Measurements from ENCODE around the gene CD101.
A peak's percentile ranks its signal among the peaks of the same experiment; 100 is the strongest.

CD101 gene

DNA sequence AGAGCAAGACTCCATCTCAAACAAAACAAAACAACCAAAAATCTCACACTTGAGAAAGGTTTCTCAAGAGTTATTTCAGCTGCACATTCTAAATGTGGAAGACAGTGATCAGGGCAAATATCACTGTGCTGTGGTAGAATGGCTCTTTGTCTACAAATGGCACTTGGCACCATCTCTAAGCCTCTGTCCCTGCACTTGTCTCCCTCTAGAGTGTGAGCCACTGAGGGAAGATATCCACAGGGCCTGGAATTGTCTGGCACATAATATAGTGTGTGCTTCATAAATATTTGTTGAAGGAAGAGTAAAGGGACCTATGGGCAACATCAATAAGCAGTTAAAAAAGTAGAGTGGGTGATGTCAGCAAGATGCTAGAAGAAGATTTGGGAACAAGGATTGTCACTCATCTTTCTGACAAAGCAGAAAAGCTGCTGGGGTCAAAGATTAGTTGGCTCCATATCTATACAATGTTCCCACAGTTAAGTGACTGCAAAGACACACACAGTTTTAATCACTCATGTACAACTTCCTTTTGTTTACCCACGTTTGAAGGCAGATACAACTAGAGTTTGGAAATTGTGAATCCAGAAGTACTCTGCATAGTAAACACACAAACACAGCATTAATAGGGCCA, 19.1 kb downstream of the CD101 start:
- DNase-seq, result no peak

DNA sequence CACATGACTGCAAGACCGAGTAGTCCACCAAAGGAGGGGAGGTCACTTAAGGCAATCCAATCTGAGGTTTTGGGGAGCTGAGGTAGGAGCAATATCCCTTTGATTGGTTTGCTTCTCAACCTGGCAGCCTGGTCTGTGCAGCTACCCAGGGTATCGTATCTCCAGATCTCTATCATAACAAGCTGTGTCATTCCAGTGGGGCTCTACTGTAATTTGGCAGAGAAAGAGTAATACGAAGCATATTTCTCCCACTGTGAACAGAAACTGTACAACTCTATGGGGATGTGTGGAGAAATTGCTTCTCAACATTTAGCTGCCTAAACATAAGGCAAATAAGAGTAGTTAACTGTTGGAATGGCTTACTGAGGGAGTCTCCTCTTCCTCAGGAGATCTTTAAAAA, 20.6 kb downstream of the CD101 start:
- no peak for DNase-seq

DNA sequence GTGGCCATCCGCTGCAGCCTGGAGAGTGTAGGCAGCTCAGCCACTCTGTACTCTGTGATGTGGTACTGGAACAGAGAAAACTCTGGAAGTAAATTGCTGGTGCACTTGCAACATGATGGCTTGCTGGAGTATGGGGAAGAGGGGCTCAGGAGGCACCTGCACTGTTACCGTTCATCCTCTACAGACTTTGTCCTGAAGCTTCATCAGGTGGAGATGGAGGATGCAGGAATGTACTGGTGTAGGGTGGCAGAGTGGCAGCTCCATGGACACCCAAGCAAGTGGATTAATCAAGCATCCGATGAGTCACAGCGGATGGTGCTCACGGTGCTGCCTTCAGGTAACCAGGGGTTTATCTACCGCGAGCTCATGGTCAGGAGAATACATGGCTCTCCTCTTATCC, 24.0 kb downstream of the CD101 start:
- DNase-seq, result no peak

DNA sequence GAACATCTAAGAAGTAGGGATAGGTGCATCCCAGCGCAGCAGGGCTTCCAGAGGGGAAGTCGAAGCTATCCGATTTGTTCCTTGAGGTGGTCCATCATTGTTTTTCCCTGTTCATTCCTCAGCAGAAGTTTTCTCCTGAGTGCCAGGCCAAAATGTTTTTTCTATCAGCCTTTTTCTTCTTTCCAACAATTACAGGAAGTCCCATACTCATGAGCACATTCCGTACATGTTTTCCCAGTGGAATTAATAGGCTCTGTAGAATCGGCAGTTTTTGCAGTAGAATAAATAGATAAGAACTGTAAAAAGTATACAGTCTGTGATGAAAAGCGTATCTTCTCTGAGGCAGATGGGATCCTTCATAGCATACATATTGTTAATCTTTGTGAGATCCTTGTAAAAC, 24.8 kb downstream of the CD101 start:
- no peak for DNase-seq

DNA sequence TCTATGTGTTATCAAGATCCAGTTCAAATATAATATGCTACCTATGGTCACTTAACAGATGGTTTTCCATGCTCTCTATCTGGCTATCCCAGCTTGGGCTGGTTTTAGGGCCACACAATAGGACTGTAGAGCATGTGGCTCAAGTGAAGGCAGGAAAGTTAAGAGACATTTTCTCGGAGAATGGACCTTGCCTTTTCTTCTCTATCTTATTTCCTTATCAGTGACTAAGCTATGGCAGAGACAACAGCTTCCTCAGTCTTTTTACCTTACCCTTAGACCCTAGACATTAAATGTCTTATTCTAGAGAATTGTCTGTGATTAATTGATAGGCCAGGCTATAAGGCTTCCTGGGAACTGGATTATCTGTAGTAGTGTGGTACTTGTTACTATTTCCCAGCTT, 28.1 kb downstream of the CD101 start:
- DNase-seq, result no peak

DNA sequence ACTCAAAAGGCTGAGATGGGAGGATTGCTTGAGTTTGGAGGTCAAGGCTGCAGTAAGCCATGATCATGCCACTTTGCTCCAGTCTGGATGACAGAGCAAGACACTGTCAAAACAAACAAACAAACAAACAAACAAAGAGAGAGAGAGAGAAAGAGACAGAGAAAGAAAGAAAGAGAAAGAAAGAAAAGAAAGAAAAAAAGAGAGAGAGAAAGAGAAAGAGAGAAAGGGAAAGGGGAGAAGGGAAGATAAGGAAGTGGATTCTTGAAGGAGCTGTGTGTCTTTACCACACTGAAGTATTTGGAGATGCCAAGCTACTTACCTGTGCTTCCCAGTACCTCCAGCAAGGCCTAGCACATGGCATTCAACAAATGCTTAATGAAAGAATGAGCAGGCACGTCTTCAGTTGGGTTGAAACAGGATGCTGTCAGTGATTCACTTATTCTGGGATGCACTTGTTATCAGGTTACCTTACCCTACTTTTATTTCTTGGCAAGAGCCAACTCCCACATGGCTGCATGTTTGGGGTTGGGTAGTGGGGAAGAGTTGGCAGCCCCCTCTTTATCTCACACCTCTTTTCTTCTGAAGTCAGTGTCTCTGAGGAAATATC, 28.8 kb downstream of the CD101 start:
- no peak for DNase-seq

DNA sequence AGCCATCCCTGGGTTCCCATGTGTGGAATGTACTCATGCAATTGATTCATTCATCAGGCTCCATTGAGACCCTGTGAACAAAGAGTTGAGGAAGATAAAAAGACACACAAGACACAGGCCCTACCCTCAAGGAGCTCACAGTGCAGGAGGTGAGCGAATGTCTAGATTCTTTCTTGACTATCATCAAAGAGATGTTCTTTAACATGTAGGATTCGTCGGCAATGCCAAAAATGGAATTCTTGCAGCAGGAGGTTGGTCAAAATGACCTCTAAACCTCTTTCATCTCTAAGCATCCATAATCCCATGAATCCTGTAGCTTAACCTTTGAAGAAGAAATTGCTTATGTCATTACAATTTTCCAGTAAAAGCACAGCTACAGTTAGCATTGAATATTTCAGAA, 30.7 kb downstream of the CD101 start:
- DNase-seq, result no peak

DNA sequence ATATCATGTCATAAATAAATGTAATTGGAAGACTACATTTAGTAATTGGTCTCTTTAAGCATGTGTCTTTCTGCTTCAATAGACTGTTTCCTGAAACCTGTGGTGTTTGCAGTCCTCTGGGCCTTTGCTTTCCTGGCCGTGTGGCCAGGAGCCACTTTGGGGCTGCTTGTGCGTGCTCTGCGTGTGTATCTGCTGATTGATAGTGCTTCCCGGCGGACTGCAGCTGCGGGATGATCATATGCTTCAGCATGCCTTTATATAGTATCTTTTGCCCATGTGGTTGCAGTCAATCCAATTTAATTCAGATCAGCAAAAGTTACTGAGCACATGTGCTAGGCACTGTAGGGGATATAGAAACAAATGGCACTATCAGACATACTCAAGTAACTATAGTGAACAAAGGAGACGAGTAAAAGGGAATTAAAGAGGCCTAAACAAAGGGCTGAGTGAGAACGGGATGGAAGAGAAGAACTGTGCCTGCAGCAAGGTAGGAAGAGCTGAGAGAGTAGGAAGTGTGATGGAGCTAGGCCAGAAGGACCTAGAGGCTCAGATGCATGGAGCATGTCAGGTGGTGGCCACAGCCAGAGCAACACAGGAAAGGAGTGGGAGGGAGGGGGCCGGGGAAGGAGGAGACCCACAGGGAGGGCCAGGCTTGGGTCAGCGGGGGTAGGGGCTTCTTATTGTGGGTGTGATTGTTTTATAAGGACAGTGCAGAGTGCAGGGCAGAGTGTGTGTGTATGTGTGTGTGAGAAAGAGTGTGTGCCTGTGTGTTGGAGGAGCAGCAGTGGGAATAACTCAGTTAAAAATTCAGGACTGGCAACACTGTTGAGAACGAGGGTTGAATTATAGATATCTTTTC, 31.4 kb downstream of the CD101 start:
- DNase-seq, result peak; percentile 35

DNA sequence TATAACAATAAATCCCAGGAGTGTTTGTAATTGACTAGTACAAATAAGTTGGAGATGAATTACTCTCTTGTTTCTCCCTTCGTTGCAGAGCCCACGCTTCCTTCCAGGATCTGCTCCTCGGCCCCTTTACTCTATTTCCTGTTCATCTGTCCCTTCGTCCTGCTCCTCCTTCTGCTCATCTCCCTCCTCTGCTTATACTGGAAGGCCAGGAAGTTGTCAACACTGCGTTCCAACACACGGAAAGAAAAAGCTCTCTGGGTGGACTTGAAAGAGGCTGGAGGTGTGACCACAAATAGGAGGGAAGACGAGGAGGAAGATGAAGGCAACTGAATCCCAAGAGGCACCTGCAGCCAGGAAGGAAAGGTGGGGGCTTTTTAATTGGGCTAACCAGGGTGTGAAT, 32.2 kb downstream of the CD101 start:
- no peak for DNase-seq

DNA sequence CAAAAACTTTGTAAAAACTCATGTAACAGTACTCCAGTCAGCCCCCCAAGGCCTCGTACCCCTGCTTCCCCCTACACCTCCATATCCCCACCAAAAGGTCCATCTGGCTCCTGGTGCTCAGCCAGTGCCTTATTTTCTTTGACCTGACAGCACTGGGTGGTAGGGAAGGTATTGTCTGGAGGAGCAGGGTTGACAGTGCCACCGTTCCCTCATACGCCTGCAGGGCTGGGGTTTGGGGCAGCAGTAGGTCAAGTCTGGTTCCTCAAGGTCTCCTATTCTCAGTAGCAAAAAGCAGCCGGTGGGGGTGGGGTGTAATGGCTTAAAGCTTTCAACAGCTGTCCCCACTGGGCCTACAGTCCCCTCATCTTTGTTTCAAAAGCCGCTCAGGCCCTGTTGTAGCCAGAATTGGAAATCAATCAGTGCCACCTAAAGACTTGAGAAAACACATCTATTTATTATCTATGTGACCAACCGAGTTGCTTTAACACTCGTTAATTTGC, 33.3 kb downstream of the CD101 start:
- DNase-seq, result no peak

DNA sequence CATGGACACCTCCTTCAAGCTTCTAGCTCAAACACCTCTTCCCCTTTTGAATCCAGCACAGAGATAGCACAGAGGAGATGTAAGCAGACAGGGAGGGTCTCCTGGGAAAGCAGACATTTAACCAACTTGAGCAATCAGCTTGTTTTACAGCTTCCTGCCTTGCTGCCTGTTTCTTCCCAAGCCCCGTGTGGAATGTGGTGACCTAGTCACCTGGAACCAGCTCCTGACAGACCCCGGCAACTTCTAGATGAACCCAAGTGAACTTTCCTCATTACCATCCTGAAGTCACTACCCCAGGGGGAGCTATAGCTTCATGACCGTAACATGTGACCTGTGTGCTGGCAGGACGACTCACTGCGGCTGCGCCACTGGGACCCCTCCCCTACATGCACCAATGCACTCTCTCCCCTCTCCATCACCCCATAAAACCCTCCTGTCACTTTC, 34.5 kb downstream of the CD101 start:
- peak; percentile 54 for DNase-seq

DNA sequence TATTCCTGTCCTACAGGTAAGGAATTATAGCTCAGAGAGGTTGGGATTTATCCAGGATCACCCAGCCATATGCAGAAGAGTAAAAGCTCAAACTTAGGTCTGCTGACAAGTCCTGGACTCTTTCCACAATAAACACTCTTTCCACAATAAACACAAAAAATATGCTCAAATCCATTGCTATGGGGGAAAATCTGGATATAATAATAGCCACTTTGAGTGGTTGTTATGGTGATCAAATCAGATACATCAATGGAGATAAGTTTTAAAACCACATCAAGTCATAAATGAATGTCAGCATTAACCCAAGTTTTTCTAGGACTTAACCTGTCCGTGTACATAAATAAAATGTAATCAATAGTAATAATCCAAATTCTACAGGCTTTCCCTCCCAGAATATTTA, 36.2 kb downstream of the CD101 start:
- no peak for DNase-seq

DNA sequence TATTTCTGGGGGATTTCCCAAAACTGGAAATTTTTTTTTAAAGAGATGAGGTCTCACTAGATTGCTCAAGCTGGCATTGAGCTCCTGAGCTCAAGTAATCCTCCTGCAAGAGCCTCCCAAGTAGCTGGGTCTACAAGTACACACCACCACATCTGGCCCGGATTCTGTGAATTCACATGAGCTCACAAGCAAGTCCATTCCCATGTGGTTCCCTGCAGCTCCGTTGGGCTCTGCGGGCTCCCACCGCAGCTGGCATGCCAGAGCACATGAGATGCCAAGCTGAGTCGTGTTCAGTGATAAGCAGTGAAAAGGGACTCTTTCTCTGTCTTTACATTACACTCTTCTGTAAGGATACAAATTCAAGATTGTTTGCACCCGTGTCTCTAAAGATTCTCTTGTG, 36.7 kb downstream of the CD101 start:
- no peak for DNase-seq

DNA sequence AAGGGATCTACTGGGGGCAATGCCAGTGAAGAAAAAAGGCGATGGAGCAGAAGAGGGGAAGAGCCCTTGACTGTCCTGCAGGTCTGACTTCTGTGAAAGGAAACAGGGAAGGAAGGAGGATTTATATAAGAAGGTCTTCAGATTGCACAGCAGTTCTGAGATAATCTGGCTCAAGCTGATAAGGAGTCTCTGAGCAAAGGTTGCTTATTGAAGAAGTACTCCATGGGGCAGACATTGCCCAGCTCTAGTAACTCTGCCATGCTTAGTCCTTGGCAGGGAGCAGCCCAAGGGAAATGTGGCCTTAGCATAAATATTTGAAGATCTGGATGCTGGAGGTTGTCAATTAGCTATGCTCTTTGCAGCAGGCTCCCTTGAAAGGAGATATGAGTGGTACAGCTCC, 42.7 kb downstream of the CD101 start:
- no peak for DNase-seq

DNA sequence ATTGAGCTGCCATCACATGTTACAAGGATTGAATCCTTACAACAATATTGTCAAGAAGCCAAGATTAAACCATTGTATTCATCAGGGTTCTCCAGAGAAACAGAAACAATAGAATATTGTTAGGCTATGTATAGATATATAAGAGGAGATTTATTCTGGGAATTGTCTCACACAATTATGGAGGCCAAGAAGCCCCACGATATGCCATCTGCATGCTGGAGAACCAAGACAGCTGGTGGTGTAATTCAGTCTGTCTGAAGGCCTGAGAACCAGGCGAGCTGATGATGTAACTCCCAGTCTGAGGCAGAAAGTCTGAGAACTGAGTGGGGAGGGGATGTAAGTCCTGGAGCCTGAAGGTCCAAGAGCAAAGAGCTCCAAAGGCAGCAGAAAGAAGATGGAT, 44.1 kb downstream of the CD101 start:
- DNase-seq, result no peak

DNA sequence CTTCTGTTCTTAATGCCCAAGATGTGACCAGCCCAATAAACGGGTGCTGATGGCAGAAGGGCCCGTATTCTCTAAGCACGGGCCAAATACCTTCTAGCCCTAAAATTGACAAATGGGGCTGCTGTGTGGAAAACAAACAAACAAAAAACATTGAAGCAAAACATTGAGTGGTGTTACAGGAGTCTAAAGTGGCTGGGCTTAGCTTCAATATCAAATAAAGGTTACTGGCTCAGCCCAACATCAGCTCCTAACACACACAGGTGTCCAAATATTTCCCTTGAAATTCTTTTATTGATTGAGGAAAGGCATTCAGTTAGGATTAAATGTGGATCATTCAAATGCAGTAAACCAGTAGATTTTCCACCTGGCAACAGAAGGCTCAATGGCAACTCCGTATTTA, 45.2 kb downstream of the CD101 start:
- DNase-seq, result no peak

DNA sequence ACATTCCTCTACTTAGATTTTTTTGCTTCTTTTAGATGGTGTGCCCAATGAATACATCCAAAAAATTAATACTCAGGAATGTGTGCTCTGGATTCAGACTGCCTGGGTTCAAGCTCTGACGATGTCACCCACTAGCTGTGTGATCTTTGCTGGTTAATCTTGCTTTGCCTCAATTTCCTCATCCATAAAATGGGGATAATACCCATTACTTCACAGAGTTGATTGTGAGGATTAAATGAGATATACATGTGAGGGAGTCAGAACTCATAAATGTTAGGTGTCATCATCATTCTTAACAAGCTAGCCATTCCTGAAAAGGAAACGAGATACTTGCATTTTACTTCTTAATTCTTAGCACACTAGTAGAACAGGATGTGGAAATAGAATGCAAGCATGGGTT, 45.7 kb downstream of the CD101 start:
- no peak for DNase-seq

DNA sequence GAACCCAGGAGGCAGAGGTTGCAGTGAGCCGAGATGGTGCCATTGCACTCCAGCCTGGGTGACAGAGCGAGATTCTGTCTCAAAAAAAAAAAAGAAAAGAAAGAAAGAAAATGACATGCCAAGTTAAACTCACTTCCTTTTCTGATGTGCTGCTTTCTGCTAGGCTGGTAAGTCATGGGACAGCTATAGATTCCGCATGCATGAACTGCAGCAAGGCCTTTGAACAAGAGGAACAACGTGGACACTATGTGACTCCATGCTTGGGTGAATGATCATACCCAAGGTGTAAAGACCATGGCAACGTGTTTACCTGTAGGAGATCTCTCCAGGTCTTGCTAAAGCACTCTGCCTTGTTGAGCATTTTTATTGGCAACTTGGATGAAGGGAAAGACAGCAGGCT, 48.3 kb downstream of the CD101 start:
- DNase-seq, result no peak

DNA sequence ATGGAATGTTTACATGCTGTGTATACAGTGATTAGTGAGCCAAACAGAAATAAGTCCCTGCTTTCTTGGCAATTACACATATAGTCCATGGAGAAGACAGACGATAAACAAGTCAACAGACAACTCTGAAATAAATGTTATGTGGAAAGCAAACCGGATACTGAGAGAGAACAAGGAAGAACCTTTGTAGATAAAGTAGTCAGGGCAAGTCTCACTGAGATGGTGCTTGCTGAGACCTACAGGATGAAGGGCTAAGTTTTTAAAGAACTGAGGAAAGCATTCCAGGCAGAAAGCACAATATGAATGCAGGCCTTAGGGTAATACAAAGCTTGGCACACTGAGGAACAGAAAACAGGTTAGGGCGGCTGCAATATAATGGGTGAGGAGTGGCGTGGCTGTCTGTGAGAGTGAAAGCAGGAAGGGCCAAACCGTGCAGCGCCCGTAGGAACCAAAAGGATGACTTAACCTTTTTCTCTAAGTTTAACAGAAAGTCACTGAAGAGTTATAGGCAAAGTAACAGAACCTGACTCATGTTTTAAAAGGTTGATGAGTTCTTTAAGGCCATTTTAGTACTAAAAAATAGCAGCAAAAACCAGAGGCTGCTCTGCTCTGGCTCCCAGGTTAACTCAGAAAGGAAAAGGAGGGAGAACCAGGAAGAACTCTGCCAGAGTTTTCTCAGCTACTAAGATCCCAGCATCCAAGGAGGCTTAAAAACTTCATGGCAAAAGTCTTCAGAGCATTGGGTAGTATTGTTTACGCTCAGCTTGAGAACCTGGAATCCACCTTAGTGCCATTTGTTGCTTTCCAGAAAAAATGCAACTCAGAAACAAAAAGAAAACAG, 49.9 kb downstream of the CD101 start:
- no peak for DNase-seq

DNA sequence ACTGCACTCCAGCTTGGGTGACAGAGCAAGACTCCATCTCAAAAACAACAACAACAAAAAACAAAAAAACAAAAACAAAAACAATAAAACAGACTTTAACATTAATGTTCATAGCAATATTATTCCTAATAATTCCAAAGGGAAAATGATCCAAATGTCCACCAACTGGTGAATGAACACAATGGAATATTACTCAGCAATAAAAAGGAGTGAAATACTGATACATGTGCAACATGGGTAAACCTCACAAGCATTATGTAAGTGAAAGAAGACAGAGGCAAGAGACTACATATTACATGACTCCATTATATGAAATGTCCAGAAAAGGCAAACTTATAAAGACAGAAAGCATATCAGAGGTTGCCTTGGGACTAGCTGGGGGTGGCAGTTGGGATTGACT, 52.5 kb downstream of the CD101 start:
- DNase-seq, result no peak

DNA sequence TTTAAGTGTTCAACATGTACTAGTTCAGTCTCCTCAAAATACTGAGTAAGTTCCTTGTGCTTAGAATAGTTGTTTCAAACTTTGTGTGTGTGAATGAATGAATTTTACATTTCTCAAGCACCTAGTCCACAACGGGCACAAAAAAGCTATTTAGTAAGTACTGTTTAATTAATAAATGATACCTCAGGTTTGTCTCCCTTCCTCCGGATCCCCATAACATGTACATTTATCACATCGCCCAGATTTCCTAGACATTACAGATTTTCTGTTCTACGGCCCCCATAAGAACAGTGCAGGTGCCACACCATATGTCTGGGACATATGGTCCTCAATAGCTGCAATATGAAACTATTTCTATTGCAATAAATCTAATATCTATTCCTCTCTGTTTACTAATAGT, 57.2 kb downstream of the CD101 start:
- no peak for DNase-seq

DNA sequence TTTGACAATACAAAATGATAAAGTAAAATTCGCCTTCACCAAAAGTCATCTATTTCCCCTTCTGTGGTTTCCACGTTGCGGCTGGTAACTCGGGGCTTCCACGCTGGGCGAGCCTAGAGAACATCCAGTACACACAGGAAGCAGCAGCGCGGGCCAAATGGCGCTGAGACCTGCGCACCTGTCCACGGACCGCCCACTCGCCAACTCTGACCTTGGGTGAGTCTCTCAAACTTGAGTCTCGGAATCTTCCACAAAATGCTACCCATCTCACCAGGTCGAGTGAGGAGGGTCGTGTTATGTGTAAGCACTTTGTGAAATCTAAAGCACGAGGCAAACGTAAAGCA, 57.7 kb downstream of the CD101 start:
- no peak for DNase-seq
